Right lung (tissue), 5 donors: Measurements from ENCODE around the gene HOTAIR. TPM values are rescaled to one million over a fixed set of nuclear protein-coding genes. Genes with fewer than 3 reads are reported as not detected.
A peak's percentile ranks its signal among the peaks of the same experiment; 100 is the strongest.

Experiments
- DNase-seq, 2 donors: peaks; one replicate each; pipeline ENCODE4 v3.0.0-alpha.2; 2013
- polyA plus RNA-seq, 5 donors: library from polyadenylated mRNA; unstranded; fragments of 120-200 nt; gene quantifications; one replicate each; pipeline versions ENCODE4 v1.2.1 to v1.2.3, GENCODE V29; 2013; ENCODE audit warnings: inconsistent platforms in 1 of 5, low replicate concordance in 1 of 5; ENCODE audit not compliant: insufficient read length in 5 of 5, insufficient read depth in 1 of 5

The HOTAIR gene
- polyA plus RNA-seq, 5 donors = 0.13 TPM; not detected in 4

DNA sequence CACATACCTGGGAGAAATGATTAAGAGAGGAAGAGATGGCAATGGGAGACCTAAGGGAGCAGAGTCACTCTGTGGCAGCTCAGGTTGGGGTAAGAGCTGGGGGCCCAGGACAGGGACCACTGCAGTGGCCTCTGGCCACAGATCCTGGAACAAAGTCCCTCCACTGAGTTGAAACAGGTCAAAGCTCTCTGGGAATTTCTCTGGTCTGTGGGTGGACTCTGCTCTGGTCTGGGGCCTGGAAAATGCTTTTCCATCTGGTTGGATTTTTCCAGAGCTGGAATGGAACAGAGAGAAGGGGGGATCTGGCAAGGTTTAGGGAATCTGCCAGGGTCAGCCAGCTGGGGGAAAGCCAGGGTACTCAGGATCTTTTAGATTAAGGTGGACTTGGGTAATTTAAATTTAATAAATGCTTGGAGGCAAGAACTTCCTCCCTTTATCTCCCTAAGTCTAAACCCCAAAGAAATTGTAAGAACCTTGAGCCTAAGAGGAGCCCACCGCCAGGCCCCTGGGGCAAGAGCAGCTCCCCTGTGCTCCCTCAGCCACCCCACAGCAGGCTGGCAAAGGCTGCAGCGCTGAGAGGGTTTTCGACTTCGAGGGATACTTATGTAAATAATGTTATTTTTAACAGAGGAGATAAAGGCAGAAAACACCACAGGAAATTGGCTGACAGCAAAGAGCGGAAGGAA is 13.9 kb upstream of the HOTAIR start:
- no peak for DNase-seq

GRCh38 chr12:53987787-53988230 is 13.1 kb upstream of the HOTAIR start:
- DNase-seq = no peak

GRCh38 chr12:53986686-53987483 is 12.1 kb upstream of the HOTAIR start:
- DNase-seq = no peak

- DNase-seq = no peak
Measured at GRCh38 chr12:53985994-53986685, 11.4 kb upstream of the HOTAIR start.

GRCh38 chr12:53985692-53985993 is 10.9 kb upstream of the HOTAIR start:
- no peak for DNase-seq

- peak; percentile 67 to 73 for DNase-seq
Measured at GRCh38 chr12:53984901-53985691, 10.3 kb upstream of the HOTAIR start, which contains the start of gene HOXC10. TSS of gene HOXC10 (plus strand) at chr12:53985146. CDS start at chr12:53985260, 114 bp downstream.

- no peak for DNase-seq
Measured at GRCh38 chr12:53983950-53984572, 9.3 kb upstream of the HOTAIR start.

- no peak for DNase-seq
Measured at GRCh38 chr12:53983568-53983949, 8.8 kb upstream of the HOTAIR start.

GRCh38 chr12:53982648-53983567 is 8.2 kb upstream of the HOTAIR start:
- no peak for DNase-seq

GRCh38 chr12:53981634-53982565 is 7.1 kb upstream of the HOTAIR start:
- DNase-seq = no peak

DNA sequence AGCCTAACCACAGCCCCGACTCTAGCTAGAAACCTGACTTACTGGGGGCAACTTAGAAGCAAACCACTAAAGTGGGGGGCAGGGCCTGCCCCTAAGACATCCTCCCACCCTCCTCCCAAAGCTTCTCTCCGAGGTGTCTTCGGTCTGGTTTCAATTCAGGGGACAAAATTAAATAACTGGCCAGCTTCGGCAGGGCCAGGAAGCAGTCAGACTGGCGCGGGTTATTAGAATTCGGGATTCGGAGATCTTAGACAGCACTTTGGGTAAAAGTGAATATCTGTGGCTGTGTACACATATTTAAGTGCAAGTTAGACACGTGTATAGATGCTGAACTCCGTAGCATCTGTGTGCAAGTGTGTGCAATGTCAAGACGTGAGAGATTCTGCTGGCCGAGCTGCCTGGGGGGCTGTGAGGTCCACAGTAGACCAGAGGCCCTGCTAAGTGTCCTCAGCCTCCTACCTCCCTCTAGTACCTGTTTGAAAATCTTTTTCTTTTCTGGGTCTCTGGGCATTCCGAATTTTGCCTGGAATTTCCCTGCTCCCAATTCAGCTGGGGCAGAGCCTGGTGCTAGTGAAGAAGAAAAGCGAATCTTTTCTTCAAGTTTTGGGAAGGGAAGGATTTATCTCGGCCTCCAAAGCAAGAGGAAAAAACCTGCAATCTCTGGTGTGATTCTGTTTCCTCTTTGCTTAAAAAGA is 6.2 kb upstream of the HOTAIR start:
- DNase-seq = no peak

DNA sequence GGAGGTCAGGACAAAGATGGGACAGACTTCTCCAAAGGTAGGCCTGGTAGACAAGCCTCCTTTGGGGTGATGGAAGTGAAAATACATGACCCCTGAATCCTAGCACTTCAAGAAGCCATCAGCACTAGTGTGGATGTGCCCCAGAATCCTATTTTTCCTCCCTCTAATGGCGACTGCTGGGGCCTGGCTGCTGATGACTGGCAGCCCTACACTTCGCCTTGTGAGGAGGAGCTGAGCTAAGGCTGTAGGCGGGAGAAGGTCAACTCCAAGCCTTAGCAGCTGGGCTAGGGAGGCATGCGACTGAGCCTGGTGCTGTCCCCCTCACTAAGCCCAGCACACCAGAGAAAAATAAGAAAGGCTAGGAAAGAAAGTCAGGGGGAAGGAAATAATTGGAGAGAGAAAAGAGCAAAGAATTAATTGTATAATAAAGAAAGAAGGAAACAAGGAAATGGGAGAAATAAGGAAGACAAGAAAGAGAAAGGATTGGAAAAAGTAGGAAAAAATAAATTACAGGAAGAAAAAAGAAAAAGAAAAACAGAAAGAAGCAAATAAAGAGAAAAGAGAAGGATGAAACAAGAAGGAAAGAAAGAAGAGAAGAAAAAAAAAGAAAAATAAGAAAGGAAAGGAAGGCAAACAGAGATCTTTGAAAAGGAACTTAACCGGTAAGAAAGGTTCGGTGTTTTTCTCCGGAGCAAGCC is 5.5 kb upstream of the HOTAIR start:
- no peak for DNase-seq

DNA sequence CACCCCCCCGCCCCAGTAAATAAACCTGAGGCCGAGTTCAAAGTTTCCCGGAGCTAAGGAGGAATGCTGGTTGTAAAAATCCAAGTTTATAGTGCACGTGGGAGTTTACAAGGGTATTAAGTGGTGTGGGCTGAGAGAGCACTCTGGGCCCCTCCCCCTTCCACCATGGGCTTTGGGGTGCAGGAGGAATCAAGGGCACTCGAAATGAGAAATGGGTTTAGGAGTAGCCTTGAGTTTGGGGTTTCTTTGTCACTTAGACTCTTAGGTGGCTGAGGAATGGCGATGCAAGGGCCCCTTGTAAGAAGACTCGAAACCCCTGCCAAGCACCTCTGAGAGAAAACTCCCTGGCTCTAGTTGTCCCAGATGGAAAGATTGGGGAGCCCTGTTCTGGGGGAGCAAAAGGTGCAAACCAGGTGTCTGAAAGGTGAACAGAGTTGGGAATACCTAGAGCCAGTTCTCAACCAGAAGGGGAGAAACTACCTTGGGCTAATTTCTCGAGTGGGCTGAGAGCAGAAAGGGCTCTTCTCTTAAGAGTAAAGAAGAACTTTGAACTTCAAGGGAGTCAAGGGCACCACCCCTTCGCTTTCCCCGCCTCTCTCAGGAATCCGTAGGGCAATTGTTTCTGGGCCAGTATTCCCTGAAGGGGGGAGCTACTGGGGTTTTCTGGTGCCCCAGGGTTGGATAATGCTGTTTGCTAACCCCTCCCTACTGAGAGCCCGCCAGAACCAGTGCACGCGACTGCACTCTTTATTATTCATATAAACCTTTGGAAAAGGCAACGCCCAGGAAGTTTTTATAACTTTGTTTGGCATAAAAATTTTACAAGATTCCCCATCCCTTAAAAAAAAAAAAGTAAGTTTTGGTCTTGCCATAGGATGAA is 4.0 kb upstream of the HOTAIR start:
- DNase-seq = no peak

GRCh38 chr12:53977596-53978445 is 3.1 kb upstream of the HOTAIR start:
- DNase-seq = no peak

DNA sequence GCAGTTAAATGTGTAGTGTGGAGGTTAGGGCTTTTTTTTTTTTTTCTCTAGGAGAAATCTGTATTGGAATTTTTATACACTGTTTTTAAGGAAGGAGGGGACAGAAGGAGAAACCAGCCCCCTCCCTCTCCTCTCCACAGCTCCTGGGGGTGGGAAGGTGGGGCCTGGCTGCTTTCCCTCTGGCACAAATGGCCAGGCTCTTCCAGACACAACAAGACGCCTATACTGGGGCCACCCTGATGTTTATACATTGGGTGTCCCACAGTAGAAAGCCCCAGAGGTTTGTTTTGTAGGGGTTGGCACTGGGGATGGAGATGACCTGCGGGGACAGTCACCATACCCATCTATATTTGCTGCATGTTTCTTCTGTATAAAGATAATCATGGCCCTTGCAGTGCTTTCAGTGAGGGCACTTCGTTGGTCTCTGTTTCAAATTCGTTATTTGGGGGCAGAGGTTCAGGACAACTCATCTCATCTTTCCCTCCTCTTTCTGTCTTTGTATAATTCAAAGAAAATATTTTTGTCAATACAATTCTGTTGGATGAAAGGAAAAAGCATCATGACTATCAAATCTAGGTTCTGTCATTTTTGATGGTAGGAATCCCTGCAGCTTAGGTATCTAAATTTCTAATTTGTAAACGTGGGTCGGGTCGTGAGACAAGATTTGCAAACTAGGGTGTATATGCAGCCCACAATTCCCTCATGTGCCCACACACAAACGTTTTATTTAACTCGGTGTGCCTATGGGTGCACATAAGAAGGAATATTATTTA is 2.3 kb upstream of the HOTAIR start:
- DNase-seq = no peak
